Stimulated activated CD4-positive, alpha-beta T cell treated with anti-CD3 and anti-CD28 coated beads, Interleukin-2, amount 100 ng/mL, for 4 hours (primary cell): ENCODE measurements around the gene EXOC6.

Source experiments
- DNase-seq: peaks from one replicate; pipeline ENCODE4 v3.0.0-alpha.2; 2020; ENCODE audit warnings: low read depth

EXOC6 gene

GRCh38 chr10:93026072-93026471, 177.8 kb downstream of the EXOC6 start:
- DNase-seq, result no peak

GRCh38 chr10:93027508-93027907, 179.2 kb downstream of the EXOC6 start:
- DNase-seq, result no peak

- no peak for DNase-seq
Measured at GRCh38 chr10:93028883-93029282, 180.6 kb downstream of the EXOC6 start.

GRCh38 chr10:93030409-93030808, 182.1 kb downstream of the EXOC6 start:
- no peak for DNase-seq

- no peak for DNase-seq
Measured at GRCh38 chr10:93032105-93032808, 183.9 kb downstream of the EXOC6 start.

- no peak for DNase-seq
Measured at GRCh38 chr10:93032809-93033137, 184.5 kb downstream of the EXOC6 start.

GRCh38 chr10:93034426-93034825, 186.1 kb downstream of the EXOC6 start:
- no peak for DNase-seq

GRCh38 chr10:93039110-93039509, 190.8 kb downstream of the EXOC6 start:
- DNase-seq, result no peak

- no peak for DNase-seq
Measured at GRCh38 chr10:93039721-93040120, 191.4 kb downstream of the EXOC6 start.

- DNase-seq, result no peak
Measured at GRCh38 chr10:93054486-93054885, 206.2 kb downstream of the EXOC6 start.

- no peak for DNase-seq
Measured at GRCh38 chr10:93058139-93058538, 209.8 kb downstream of the EXOC6 start.

- DNase-seq, result no peak
Measured at GRCh38 chr10:93059975-93060886, 211.9 kb downstream of the EXOC6 start, which contains the start of gene CYP26C1. Gene CYP26C1 (plus strand): TSS chr10:93060798. CDS start chr10:93061264, 466 bp downstream.

GRCh38 chr10:93060887-93061593, 212.7 kb downstream of the EXOC6 start:
- no peak for DNase-seq

- no peak for DNase-seq
Measured at GRCh38 chr10:93061594-93062513, 213.5 kb downstream of the EXOC6 start.

GRCh38 chr10:93062514-93063143, 214.3 kb downstream of the EXOC6 start:
- no peak for DNase-seq

- DNase-seq, result no peak
Measured at GRCh38 chr10:93063144-93063976, 215.0 kb downstream of the EXOC6 start.

GRCh38 chr10:93063977-93064660, 215.8 kb downstream of the EXOC6 start:
- no peak for DNase-seq

GRCh38 chr10:93064874-93065660, 216.7 kb downstream of the EXOC6 start:
- no peak for DNase-seq
